SK-N-SH treated with all-trans-retinoic acid at 6 μM for 48 hours (cell line): ENCODE data around the gene NKX1-1.

Source experiments
- ARNTL ChIP-seq: fragments of 450-650 bp; formaldehyde crosslinking; IDR thresholded peaks from 2 replicates; pipeline ENCODE4 v1.5.0; 2020; ENCODE audit warnings: low read depth, mild to moderate bottlenecking, moderate library complexity, borderline replicate concordance
- RARB ChIP-seq: fragments of 250-450 bp; sonication (Bioruptor Pico); IDR thresholded peaks from 2 replicates; pipeline ENCODE4 v1.8.0; 2021; ENCODE audit warnings: mild to moderate bottlenecking, moderate library complexity
- TF ChIP-seq, protein P1 (sequence below): fragments of 250-450 bp; sonication (Bioruptor Pico); IDR thresholded peaks from 2 replicates; pipeline ENCODE4 v1.5.1; 2020; ENCODE audit warnings: low read depth, mild to moderate bottlenecking, moderate library complexity
- TF ChIP-seq, protein P2 (sequence below): fragments of 250-450 bp; sonication (Bioruptor Pico); IDR thresholded peaks from 2 replicates; pipeline ENCODE4 v1.8.0; 2020; ENCODE audit warnings: mild to moderate bottlenecking, moderate library complexity, borderline replicate concordance

DNA sequence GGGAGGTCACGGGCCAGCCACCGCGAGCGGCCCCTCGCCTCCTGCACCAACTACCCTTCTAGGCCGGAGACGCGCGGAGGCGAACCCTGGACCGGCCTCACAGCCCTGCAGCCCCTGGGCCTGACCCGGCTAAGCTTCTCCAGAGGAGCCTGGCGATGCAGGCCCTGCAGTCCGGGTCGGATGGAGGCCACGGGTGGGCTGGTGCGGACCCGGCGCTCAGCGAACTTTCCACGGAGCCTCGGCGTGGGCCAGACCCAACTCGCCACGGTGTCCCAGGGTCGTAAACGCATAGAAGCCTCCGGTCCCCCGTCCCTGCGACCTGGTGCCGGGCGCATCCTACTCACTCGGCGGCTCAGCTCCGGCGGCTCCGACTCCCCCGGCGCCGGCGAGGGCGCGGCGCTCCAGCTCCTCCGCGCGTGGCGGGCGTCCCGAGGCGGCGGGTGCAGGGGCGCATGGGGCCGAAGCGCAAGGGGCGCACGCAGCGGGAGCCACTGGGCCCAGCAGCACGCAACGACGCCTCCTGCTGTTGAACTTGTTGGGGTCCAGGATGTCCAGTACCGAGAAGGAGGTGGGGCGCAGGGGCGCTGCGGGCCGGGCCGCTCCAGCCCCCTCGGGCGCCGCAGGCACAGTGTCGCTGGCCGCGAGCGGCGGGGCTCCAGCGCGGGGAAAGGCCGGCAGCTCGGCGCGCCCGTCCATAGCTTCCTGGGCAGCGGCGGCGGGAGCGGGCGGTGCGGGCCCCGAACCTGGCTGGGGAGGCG is 427 bp downstream of the NKX1-1 start:
- TF ChIP-seq ARNTL (no peak), RARB (CRISPR knock-in tag) (no peak)
- TF ChIP-seq, protein P1, sequence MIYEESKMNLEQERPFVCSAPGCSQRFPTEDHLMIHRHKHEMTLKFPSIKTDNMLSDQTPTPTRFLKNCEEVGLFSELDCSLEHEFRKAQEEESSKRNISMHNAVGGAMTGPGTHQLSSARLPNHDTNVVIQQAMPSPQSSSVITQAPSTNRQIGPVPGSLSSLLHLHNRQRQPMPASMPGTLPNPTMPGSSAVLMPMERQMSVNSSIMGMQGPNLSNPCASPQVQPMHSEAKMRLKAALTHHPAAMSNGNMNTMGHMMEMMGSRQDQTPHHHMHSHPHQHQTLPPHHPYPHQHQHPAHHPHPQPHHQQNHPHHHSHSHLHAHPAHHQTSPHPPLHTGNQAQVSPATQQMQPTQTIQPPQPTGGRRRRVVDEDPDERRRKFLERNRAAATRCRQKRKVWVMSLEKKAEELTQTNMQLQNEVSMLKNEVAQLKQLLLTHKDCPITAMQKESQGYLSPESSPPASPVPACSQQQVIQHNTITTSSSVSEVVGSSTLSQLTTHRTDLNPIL: no peak
- TF ChIP-seq, protein P2, sequence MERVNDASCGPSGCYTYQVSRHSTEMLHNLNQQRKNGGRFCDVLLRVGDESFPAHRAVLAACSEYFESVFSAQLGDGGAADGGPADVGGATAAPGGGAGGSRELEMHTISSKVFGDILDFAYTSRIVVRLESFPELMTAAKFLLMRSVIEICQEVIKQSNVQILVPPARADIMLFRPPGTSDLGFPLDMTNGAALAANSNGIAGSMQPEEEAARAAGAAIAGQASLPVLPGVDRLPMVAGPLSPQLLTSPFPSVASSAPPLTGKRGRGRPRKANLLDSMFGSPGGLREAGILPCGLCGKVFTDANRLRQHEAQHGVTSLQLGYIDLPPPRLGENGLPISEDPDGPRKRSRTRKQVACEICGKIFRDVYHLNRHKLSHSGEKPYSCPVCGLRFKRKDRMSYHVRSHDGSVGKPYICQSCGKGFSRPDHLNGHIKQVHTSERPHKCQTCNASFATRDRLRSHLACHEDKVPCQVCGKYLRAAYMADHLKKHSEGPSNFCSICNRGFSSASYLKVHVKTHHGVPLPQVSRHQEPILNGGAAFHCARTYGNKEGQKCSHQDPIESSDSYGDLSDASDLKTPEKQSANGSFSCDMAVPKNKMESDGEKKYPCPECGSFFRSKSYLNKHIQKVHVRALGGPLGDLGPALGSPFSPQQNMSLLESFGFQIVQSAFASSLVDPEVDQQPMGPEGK: no peak
